Cerebellar nuclear complex (tissue), 1 donor: ENCODE results near the gene PTBP3.
"Not testable (repeated sequence)": the region's sequence is repeated elsewhere in the genome, so short reads cannot be mapped to it uniquely, and the experiment has no call there.

Experiments used
- DNase-seq, 2 experiments: peaks; one replicate each; lab custom pipeline; 2025; lab: John Stamatoyannopoulos, UW

Gene PTBP3

GRCh38 chr9:112200711-112201110 is 132.7 kb downstream of the PTBP3 start:
- no peak for DNase-seq

- DNase-seq: no peak
Observed at GRCh38 chr9:112198646-112199045, 134.8 kb downstream of the PTBP3 start.

- no peak for DNase-seq
Observed at GRCh38 chr9:112194969-112195431, 138.4 kb downstream of the PTBP3 start.

- no peak for DNase-seq
Observed at GRCh38 chr9:112193572-112194288, 139.7 kb downstream of the PTBP3 start.

GRCh38 chr9:112190320-112190719 is 143.1 kb downstream of the PTBP3 start:
- DNase-seq: not testable (repeated sequence)

- DNase-seq: no peak
Observed at GRCh38 chr9:112188884-112189283, 144.5 kb downstream of the PTBP3 start.

- DNase-seq: no peak
Observed at GRCh38 chr9:112187404-112187803, 146.0 kb downstream of the PTBP3 start.

- DNase-seq: no peak
Observed at GRCh38 chr9:112186695-112187094, 146.7 kb downstream of the PTBP3 start.

- DNase-seq: no peak
Observed at GRCh38 chr9:112184946-112185345, 148.5 kb downstream of the PTBP3 start.

GRCh38 chr9:112184221-112184620 is 149.2 kb downstream of the PTBP3 start:
- no peak for DNase-seq

- no peak for DNase-seq
Observed at GRCh38 chr9:112180387-112180881, 153.0 kb downstream of the PTBP3 start.

GRCh38 chr9:112179816-112180215 is 153.6 kb downstream of the PTBP3 start:
- DNase-seq: no peak

- no peak for DNase-seq
Observed at GRCh38 chr9:112176524-112176923, 156.9 kb downstream of the PTBP3 start.

- DNase-seq: no peak
Observed at GRCh38 chr9:112175796-112176315, 157.6 kb downstream of the PTBP3 start.

- DNase-seq: no peak
Observed at GRCh38 chr9:112174965-112175795, 158.2 kb downstream of the PTBP3 start, which contains the start of gene SUSD1. Gene SUSD1 (minus strand): TSS chr9:112175297. CDS start chr9:112175235, 62 bp downstream.

- DNase-seq: no peak
Observed at GRCh38 chr9:112174222-112174964, 159.0 kb downstream of the PTBP3 start.

GRCh38 chr9:112173489-112174221 is 159.8 kb downstream of the PTBP3 start:
- DNase-seq: no peak

GRCh38 chr9:112170968-112171367 is 162.5 kb downstream of the PTBP3 start:
- DNase-seq: no peak

GRCh38 chr9:112170235-112170634 is 163.2 kb downstream of the PTBP3 start:
- no peak for DNase-seq

- DNase-seq: no peak
Observed at GRCh38 chr9:112169368-112169767, 164.1 kb downstream of the PTBP3 start.

- no peak for DNase-seq
Observed at GRCh38 chr9:112168197-112168596, 165.2 kb downstream of the PTBP3 start.
